ENCODE data around the gene MRPS11. TPM values are rescaled to one million over a fixed set of nuclear protein-coding genes. Genes with fewer than 3 reads are reported as not detected.
A peak's percentile ranks its signal among the peaks of the same experiment; 100 is the strongest.

The MRPS11 gene
- total and polyA plus RNA-seq, 9 of the 15 experiments (the other 6 are each of a cell fraction or from before 2014, with no cell fraction given) = 28.3 to 83.2 (median 53.1) TPM

DNA sequence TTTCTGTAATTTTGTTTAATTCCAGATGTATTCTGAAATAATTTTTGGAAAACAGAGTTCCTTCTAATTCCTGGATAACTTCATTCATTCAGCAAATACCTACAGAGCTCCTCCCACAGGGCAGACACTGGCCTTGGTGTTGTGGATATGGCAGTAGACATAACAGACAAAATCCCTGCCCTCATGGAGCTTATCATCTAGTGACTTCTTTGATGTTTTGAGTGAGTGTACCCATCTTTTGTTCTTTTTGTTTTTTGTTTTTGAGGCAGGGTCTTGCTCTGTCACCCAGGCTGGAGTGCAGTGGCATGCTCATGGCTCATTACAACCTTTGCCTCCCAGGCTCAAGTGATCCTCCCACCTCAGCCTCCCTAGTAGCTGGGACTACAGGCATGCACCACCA lies 57.9 kb downstream of the MRPS11 start:
- FAIRE-seq (no peak), ATAC-seq (no peak), DNase-seq (ENCODE audit: extremely low read depth in 1 of 4, low spot score in 3 of 4) (no peak)
- Histone ChIP-seq H3K9me3 (replicated peaks; ENCODE audit: control insufficient read depth, insufficient read depth, low read depth, low read length) (no peaks in the 10 kb centered on the region), H3K36me3 (ENCODE audit: control insufficient read depth, insufficient read depth, low read length) (peaks cover 41% of the 10 kb centered on the region; the same call in 2 of the 3 replicates), H3K4me2 (ENCODE audit: insufficient read depth, low read length) (no peak overlapping the region), H3K9me1 (ENCODE audit: control insufficient read depth, insufficient read depth, low read length) (no peaks in the 10 kb centered on the region), H3K27me3 (ENCODE audit: control insufficient read depth in 2 of 2, insufficient read depth in 2 of 2, low read length in 2 of 2) (no peaks in the 10 kb centered on the region), H3K4me3 (no peak overlapping the region), H2AFZ (ENCODE audit: low read depth, low read length) (no peak overlapping the region), H3K79me2 (ENCODE audit: control insufficient read depth, insufficient read depth, low read length) (no peaks in the 10 kb centered on the region), H4K20me1 (replicated peaks; ENCODE audit: control insufficient read depth, insufficient read depth, low read length) (no peaks in the 10 kb centered on the region), H3K4me1 (replicated peaks in 1 of 2; ENCODE audit: control insufficient read depth in 2 of 2, insufficient read depth in 2 of 2, low read length in 2 of 2) (no peaks in the 10 kb centered on the region), H3K9ac (ENCODE audit: insufficient read depth in 1 of 2, low read depth in 2 of 2, low read length in 2 of 2) (no peak overlapping the region), H3K27ac (ENCODE audit: extremely low read depth, low read depth, low read length) (no peak overlapping the region)
- POLR2A ChIA-PET = interaction anchor here (1.0 kb wide), 1 partner anchor 13 kb away, joined by 3 read pairs; no protein-coding TSS in a partner anchor
- in situ Hi-C loops (cut with MboI) (no loop called here), intact Hi-C loops (cut with micrococcal nuclease) (no loop called here)
- peak in 1 of 2 experiments; percentile 28; a peak in 1 of 4 replicates for TF ChIP-seq TRIM24 (IDR thresholded peaks at IDR 0.05)
- TF ChIP-seq ZNF76 (CRISPR knock-in tag; IDR thresholded peaks at IDR 0.05; ENCODE audit: borderline replicate concordance) = no peak
- peak; percentile 85 for TF ChIP-seq ZNF316 (IDR thresholded peaks at IDR 0.05)
- TF ChIP-seq TRIM28 (IDR thresholded peaks at IDR 0.05) = peak; percentile 72; the same call in 1 of the 2 replicates
- CTCF ChIA-PET (ENCODE audit: low intra/inter-chr PET ratio) = no interaction called here
- BruUV-seq (replicated peaks) = no TSS peak

DNA sequence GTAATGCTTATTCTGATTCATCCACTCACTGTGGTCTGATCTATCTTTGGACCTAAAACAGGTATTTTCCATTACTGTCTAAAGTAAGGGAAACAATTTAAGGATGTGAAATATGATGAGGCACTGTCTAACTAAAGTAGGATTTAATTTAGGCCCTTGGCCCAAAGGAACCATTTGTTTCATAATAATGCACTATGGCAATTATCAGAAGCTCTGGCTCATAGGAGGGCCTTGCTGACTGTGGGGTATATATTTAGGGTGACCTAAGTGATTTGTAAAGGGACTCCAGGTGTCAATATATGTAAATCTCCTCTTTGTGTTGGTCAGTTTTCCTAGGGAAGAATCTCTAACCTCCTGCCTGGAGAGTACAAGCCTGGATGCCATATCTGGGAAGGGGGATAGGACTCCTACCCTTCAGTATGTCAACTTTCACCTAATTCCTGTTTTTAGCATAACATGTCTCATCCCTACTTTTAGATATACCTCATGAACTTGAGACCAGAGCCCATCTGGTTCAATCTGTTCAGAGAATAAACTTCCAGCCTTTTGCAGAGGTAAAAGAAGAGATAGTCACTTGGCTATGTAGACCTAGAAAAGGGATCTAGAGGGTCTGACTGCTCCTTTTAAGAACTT lies 58.9 kb downstream of the MRPS11 start:
- Histone ChIP-seq H4K20me1 (replicated peaks; ENCODE audit: control insufficient read depth, insufficient read depth, low read length) (no peaks in the 10 kb centered on the region), H3K36me3 (ENCODE audit: control insufficient read depth, insufficient read depth, low read length) (peaks cover 50% of the 10 kb centered on the region; the same call in 2 of the 3 replicates), H3K27me3 (ENCODE audit: control insufficient read depth in 2 of 2, insufficient read depth in 2 of 2, low read length in 2 of 2) (no peaks in the 10 kb centered on the region), H3K9ac (ENCODE audit: insufficient read depth in 1 of 2, low read depth in 2 of 2, low read length in 2 of 2) (no peak overlapping the region), H2AFZ (ENCODE audit: low read depth, low read length) (no peak overlapping the region), H3K27ac (ENCODE audit: extremely low read depth, low read depth, low read length) (no peak overlapping the region), H3K4me3 (no peak overlapping the region), H3K79me2 (ENCODE audit: control insufficient read depth, insufficient read depth, low read length) (no peaks in the 10 kb centered on the region), H3K4me2 (ENCODE audit: insufficient read depth, low read length) (no peak overlapping the region), H3K4me1 (replicated peaks in 1 of 2; ENCODE audit: control insufficient read depth in 2 of 2, insufficient read depth in 2 of 2, low read length in 2 of 2) (no peaks in the 10 kb centered on the region), H3K9me3 (replicated peaks; ENCODE audit: control insufficient read depth, insufficient read depth, low read depth, low read length) (no peaks in the 10 kb centered on the region), H3K9me1 (ENCODE audit: control insufficient read depth, insufficient read depth, low read length) (no peaks in the 10 kb centered on the region)
- POLR2A ChIA-PET = no interaction called here
- TF ChIP-seq ZFX (CRISPR knock-in tag; IDR thresholded peaks at IDR 0.05) (no peak), NCOA6 (IDR thresholded peaks at IDR 0.05) (no peak), SNRNP70 (optimal IDR thresholded peaks at IDR 0.05; ENCODE audit: low read depth, low read length) (no peak), SRSF1 (IDR thresholded peaks at IDR 0.05; ENCODE audit: low read depth, low read length) (no peak), ARID1B (IDR thresholded peaks at IDR 0.05) (no peak)
- TF ChIP-seq, protein P1, sequence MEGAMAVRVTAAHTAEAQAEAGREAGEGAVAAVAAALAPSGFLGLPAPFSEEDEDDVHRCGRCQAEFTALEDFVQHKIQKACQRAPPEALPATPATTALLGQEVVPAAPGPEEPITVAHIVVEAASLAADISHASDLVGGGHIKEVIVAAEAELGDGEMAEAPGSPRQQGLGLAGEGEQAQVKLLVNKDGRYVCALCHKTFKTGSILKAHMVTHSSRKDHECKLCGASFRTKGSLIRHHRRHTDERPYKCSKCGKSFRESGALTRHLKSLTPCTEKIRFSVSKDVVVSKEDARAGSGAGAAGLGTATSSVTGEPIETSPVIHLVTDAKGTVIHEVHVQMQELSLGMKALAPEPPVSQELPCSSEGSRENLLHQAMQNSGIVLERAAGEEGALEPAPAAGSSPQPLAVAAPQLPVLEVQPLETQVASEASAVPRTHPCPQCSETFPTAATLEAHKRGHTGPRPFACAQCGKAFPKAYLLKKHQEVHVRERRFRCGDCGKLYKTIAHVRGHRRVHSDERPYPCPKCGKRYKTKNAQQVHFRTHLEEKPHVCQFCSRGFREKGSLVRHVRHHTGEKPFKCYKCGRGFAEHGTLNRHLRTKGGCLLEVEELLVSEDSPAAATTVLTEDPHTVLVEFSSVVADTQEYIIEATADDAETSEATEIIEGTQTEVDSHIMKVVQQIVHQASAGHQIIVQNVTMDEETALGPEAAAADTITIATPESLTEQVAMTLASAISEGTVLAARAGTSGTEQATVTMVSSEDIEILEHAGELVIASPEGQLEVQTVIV (CRISPR knock-in tag; IDR thresholded peaks at IDR 0.05; ENCODE audit: borderline replicate concordance) = no peak
- TF ChIP-seq, protein P2, sequence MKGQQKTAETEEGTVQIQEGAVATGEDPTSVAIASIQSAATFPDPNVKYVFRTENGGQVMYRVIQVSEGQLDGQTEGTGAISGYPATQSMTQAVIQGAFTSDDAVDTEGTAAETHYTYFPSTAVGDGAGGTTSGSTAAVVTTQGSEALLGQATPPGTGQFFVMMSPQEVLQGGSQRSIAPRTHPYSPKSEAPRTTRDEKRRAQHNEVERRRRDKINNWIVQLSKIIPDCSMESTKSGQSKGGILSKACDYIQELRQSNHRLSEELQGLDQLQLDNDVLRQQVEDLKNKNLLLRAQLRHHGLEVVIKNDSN (CRISPR knock-in tag; IDR thresholded peaks at IDR 0.05) = no peak
- TF ChIP-seq, protein P3, sequence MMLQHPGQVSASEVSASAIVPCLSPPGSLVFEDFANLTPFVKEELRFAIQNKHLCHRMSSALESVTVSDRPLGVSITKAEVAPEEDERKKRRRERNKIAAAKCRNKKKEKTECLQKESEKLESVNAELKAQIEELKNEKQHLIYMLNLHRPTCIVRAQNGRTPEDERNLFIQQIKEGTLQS (IDR thresholded peaks at IDR 0.05) = no peak
- TF ChIP-seq, protein P3 (CRISPR knock-in tag; conservative IDR thresholded peaks at IDR 0.05) = no peak
- DNase-seq (ENCODE audit: extremely low read depth in 1 of 4, low spot score in 3 of 4) = no peak
- CTCF ChIA-PET (ENCODE audit: low intra/inter-chr PET ratio) = no interaction called here
- ATAC-seq = no peak
- intact Hi-C loops (cut with micrococcal nuclease) (no loop called here), in situ Hi-C loops (cut with MboI) (no loop called here)
- BruUV-seq (replicated peaks) = no TSS peak
- FAIRE-seq = no peak

All from K562 (cell line).